Liver (tissue), 9 donors: ENCODE data around the gene KRT76. TPM values are rescaled to one million over a fixed set of nuclear protein-coding genes. Genes with fewer than 3 reads are reported as not detected.

Experiments
- DNase-seq: peaks from one replicate; pipeline ENCODE4 v3.0.0-alpha.2; 2017; ENCODE audit warnings: low spot score
- H3K27ac ChIP-seq, 2 donors: one replicate each; pipeline ENCODE4 v1.7.0; 2013; ENCODE audit warnings: inconsistent platforms in 2 of 2, low read length in 2 of 2, control low read depth in 1 of 2, low read depth in 1 of 2, mild to moderate bottlenecking in 1 of 2
- H3K27me3 ChIP-seq, 4 donors: one replicate each; pipeline versions ENCODE4 v1.6.1 to v1.7.0; 2013; ENCODE audit warnings: low read length in 3 of 4, inconsistent platforms in 1 of 4, mild to moderate bottlenecking in 1 of 4, moderate library complexity in 1 of 4; ENCODE audit not compliant: control insufficient read depth in 4 of 4, insufficient read depth in 4 of 4
- H3K36me3 ChIP-seq, 4 donors: one replicate each; pipeline versions ENCODE4 v1.6.1 to v1.7.0; 2013; ENCODE audit warnings: low read length in 3 of 4, mild to moderate bottlenecking in 3 of 4, low read depth in 1 of 4, moderate library complexity in 1 of 4; ENCODE audit not compliant: control insufficient read depth in 4 of 4, insufficient read depth in 3 of 4
- H3K4me1 ChIP-seq, 4 donors: one replicate each; pipeline versions ENCODE4 v1.6.1 to v1.7.0; 2013; ENCODE audit warnings: low read length in 3 of 4, mild to moderate bottlenecking in 3 of 4, moderate library complexity in 1 of 4; ENCODE audit not compliant: control insufficient read depth in 4 of 4, insufficient read depth in 4 of 4
- H3K4me3 ChIP-seq, 3 donors: one replicate each; pipeline versions ENCODE4 v1.6.1 to v1.7.0; 2013; ENCODE audit warnings: low read length in 3 of 3, control low read depth in 1 of 3, low read depth in 1 of 3, mild to moderate bottlenecking in 1 of 3
- H3K9ac ChIP-seq, 2 donors: one replicate each; pipeline ENCODE4 v1.7.0; 2013; ENCODE audit warnings: low read length in 2 of 2, mild to moderate bottlenecking in 2 of 2, moderate library complexity in 2 of 2, control low read depth in 1 of 2, low read depth in 1 of 2
- H3K9me3 ChIP-seq, 4 donors: one replicate each; pipeline versions ENCODE4 v1.6.1 to v1.7.0; 2013; ENCODE audit warnings: low read length in 3 of 4; ENCODE audit not compliant: control insufficient read depth in 4 of 4
- GABPA ChIP-seq, 2 donors: IDR thresholded peaks in 1 of 2; conservative IDR thresholded peaks in 1 of 2; 2 replicates each; pipeline ENCODE4 v1.6.1; 2016; ENCODE audit warnings: antibody characterized with exemption in 2 of 2, mild to moderate bottlenecking in 1 of 2, moderate library complexity in 1 of 2
- HNF4A ChIP-seq, 2 donors: conservative IDR thresholded peaks; 2 replicates each; pipeline ENCODE4 v1.6.1; 2016; ENCODE audit warnings: antibody characterized with exemption in 2 of 2, mild to moderate bottlenecking in 2 of 2
- JUND ChIP-seq, 2 donors: IDR thresholded peaks; 2 replicates each; pipeline ENCODE4 v1.6.1; 2016; ENCODE audit warnings: antibody characterized with exemption in 2 of 2
- MAX ChIP-seq: IDR thresholded peaks from 2 replicates; pipeline ENCODE4 v1.6.1; 2016; ENCODE audit warnings: antibody characterized with exemption
- RAD21 ChIP-seq, 2 donors: IDR thresholded peaks; 2 replicates each; pipeline ENCODE4 v1.6.1; 2016; ENCODE audit warnings: antibody characterized with exemption in 2 of 2, mild to moderate bottlenecking in 2 of 2
- REST ChIP-seq: IDR thresholded peaks from 2 replicates; pipeline ENCODE4 v1.6.1; 2016; ENCODE audit warnings: antibody characterized with exemption, mild to moderate bottlenecking
- TAF1 ChIP-seq: conservative IDR thresholded peaks from 2 replicates; pipeline ENCODE4 v1.6.1; 2016; ENCODE audit warnings: antibody characterized with exemption, mild to moderate bottlenecking
- YY1 ChIP-seq: IDR thresholded peaks from 2 replicates; pipeline ENCODE4 v1.6.1; 2016; ENCODE audit warnings: antibody characterized with exemption, mild to moderate bottlenecking
- ZBTB33 ChIP-seq: IDR thresholded peaks from 2 replicates; pipeline ENCODE4 v1.6.1; 2016; ENCODE audit warnings: antibody characterized with exemption
- WGBS: extraction: QIAGEN DNeasy Blood & Tissue Kit; methylation state at CpG from one replicate; pipeline ENCODE4 v1.1.7; 2013; 5-methylcytosine and 5-hydroxymethylcytosine counted together
- polyA plus RNA-seq, 2 donors: library from polyadenylated mRNA; stranded (reverse) in 1 of 2; unstranded in 1 of 2; fragments of 200-250 nt in 1 of 2; fragments of >200 nt in 1 of 2; fragmentation: Nextera tagmentation in 1 of 2; extraction: Ambion mirVana in 1 of 2; gene quantifications; one replicate each; pipeline versions ENCODE4 v1.2.1 to v1.2.3, GENCODE V29; 2013 to 2015
- total RNA-seq, 2 donors: library from RNA; depleted of rRNA; stranded (reverse); fragments of >200 nt; gene quantifications; one replicate each; pipeline ENCODE4 v1.2.3, GENCODE V29; 2014
- donor health status: healthy.
- donor health status: healthy.
- donor health status: healthy.
- donor health status: healthy.
- donor health status: healthy.

KRT76 gene
- total and polyA plus RNA-seq, 4 donors = not detected

DNA sequence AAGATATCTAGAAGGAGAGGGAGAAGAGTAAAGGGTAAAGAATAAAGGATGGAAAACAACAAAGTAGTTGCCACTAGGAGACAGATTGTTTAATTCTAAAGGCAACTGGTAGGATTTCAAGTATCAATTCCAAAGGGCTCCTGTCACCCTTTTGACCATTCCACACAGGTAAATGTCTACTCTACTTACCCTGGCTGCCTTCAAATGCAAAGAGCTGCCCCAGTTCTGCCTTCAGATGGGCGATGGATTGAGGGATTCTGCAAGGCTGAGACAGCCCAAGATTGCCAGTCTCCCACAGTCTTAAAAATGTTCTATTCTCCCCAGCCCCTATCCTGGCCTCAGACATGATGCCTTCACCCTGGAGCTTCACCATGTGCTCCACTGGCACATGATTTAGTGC lies 11.4 kb downstream of the KRT76 start:
- Histone ChIP-seq H3K9ac (no peak overlapping the region), H3K9me3 (peaks cover 0 to 4% (median 1%) of the 10 kb centered on the region in 4 donors), H3K27me3 (peaks cover 0 to 7% (median 0%) of the 10 kb centered on the region in 4 donors), H3K4me1 (no peaks in the 10 kb centered on the region), H3K4me3 (no peak overlapping the region), H3K27ac (no peak overlapping the region), H3K36me3 (no peaks in the 10 kb centered on the region)
- 59% methylated on average over 1 of the region's 1 CpG for WGBS
- no peak for TF ChIP-seq HNF4A (conservative IDR thresholded peaks at IDR 0.05)
- DNase-seq = no peak

DNA sequence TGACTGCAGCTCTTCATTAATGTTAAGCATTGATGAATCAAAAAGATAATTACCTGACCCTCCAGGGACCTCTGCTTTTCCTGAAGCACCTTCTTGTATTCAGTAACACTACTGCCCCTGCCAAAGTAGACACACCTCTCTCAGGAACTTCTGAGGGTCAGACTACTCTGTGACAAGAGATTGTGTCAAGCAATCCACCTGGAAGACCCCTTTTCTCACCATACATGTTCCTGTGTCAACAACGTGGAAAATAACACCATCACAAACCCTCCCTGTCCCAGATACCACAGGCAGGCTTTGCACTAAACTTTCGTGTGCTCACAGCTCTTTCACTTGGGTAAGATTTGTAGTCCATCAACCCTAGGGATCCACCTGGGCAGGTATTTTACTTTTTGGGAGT lies 13.2 kb downstream of the KRT76 start:
- Histone ChIP-seq H3K9me3 (peaks cover 0 to 5% (median 3%) of the 10 kb centered on the region in 4 donors), H3K36me3 (no peaks in the 10 kb centered on the region), H3K4me1 (no peaks in the 10 kb centered on the region), H3K9ac (no peak overlapping the region), H3K27ac (no peak overlapping the region), H3K4me3 (no peak overlapping the region), H3K27me3 (no peaks in the 10 kb centered on the region)
- TF ChIP-seq TAF1 (no peak), REST (no peak), JUND (IDR thresholded peaks at IDR 0.05) (no peak), YY1 (no peak), RAD21 (IDR thresholded peaks at IDR 0.05) (no peak), GABPA (IDR thresholded peaks at IDR 0.05 in 1 of 2, conservative IDR thresholded peaks at IDR 0.05 in 1 of 2) (no peak), ZBTB33 (no peak)
- WGBS = 68% methylated on average over 2 of the region's 2 CpGs
- no peak for DNase-seq

- TF ChIP-seq TAF1 = no peak
- no peak for TF ChIP-seq MAX
- DNase-seq = no peak
- Histone ChIP-seq H3K27me3 (no peaks in the 10 kb centered on the region), H3K27ac (no peak overlapping the region), H3K4me3 (no peak overlapping the region), H3K4me1 (no peaks in the 10 kb centered on the region), H3K9ac (no peak overlapping the region), H3K36me3 (no peaks in the 10 kb centered on the region), H3K9me3 (peaks cover 0 to 5% (median 3%) of the 10 kb centered on the region in 4 donors)
- WGBS = 72% methylated on average over 9 of the region's 9 CpGs
Measured at GRCh38 chr12:52763036-52763659, 14.0 kb downstream of the KRT76 start.
